Thymus (tissue), 11 donors: ENCODE results near the gene PSME2. TPM values are rescaled to one million over a fixed set of nuclear protein-coding genes. Genes with fewer than 3 reads are reported as not detected.

Experiments
- DNase-seq, 9 donors: peaks; one replicate each; pipeline ENCODE4 v3.0.0-alpha.2; 2013; ENCODE audit warnings: low spot score in 9 of 9, low read depth in 6 of 9, missing footprints in 1 of 9
- H3K27ac ChIP-seq, 2 donors: one replicate each; pipeline ENCODE4 v1.5.1; 2013; ENCODE audit warnings: control low read depth in 1 of 2, low read depth in 1 of 2, low read length in 1 of 2, mild to moderate bottlenecking in 1 of 2, moderate library complexity in 1 of 2
- H3K27me3 ChIP-seq, 2 donors: one replicate each; pipeline ENCODE4 v1.5.1; 2013; ENCODE audit warnings: low read length in 1 of 2; ENCODE audit not compliant: control insufficient read depth in 2 of 2, insufficient read depth in 1 of 2
- H3K36me3 ChIP-seq, 2 donors: one replicate each; pipeline ENCODE4 v1.5.1; 2013; ENCODE audit warnings: low read length in 1 of 2, mild to moderate bottlenecking in 1 of 2, moderate library complexity in 1 of 2; ENCODE audit not compliant: control insufficient read depth in 2 of 2, insufficient read depth in 2 of 2
- H3K4me1 ChIP-seq, 2 donors: one replicate each; pipeline ENCODE4 v1.5.1; 2013; ENCODE audit warnings: low read length in 2 of 2; ENCODE audit not compliant: control insufficient read depth in 2 of 2, insufficient read depth in 2 of 2
- H3K4me3 ChIP-seq, 2 donors: one replicate each; pipeline ENCODE4 v1.5.1; 2013; ENCODE audit warnings: low read length in 2 of 2, control low read depth in 1 of 2, mild to moderate bottlenecking in 1 of 2
- H3K9me3 ChIP-seq, 2 donors: one replicate each; pipeline ENCODE4 v1.5.1; 2013; ENCODE audit warnings: low read length in 1 of 2, mild to moderate bottlenecking in 1 of 2; ENCODE audit not compliant: control insufficient read depth in 2 of 2, insufficient read depth in 1 of 2
- WGBS: extraction: QIAGEN DNeasy Blood & Tissue Kit; methylation state at CpG from one replicate; pipeline ENCODE4 v1.1.7; 2013; 5-methylcytosine and 5-hydroxymethylcytosine counted together
- polyA plus RNA-seq: library from polyadenylated mRNA; stranded (reverse); fragments of 200-250 nt; gene quantifications from one replicate; pipeline ENCODE4 v1.2.3, GENCODE V29; 2013
- total RNA-seq: library from RNA; stranded (reverse); fragments of 120-200 nt; gene quantifications from one replicate; pipeline ENCODE4 v1.2.4, GENCODE V29; 2013
- donor health status: healthy.

The PSME2 gene
- total and polyA plus RNA-seq, 2 donors, result 387 to 420 TPM

GRCh38 chr14:24189059-24189375 lies 42.6 kb upstream of the PSME2 start:
- Histone ChIP-seq H3K4me1 (peaks cover 11 to 24% of the 10 kb centered on the region in 2 donors), H3K27ac (peak overlapping the region in 1 of 2 donors; percentile 59)
- WGBS, result 3% methylated on average over 3 of the region's 3 CpGs

GRCh38 chr14:24188251-24189058 lies 42.0 kb upstream of the PSME2 start, which contains the start of gene IPO4:
TSS of gene IPO4 (minus strand) at chr14:24188816. CDS start at chr14:24188787, 29 bp downstream.
- WGBS, result under 1% methylated on average over 65 of the region's 65 CpGs
- Histone ChIP-seq H3K27ac (peak within 1 kb of the TSS; percentile 43 to 60), H3K4me1 (peaks cover 10 to 24% of the 10 kb centered on the region in 2 donors), H3K27me3 (no peaks in the 10 kb centered on the region), H3K4me3 (peak within 1 kb of the TSS; percentile 60 to 72), H3K36me3 (peaks cover 40 to 55% of the 10 kb centered on the region in 2 donors), H3K9me3 (no peaks in the 10 kb centered on the region)
- DNase-seq, result peak; percentile 82 to 98 (median 92)

More at GRCh38 chr14:24189059-24189375, 42.6 kb upstream of the PSME2 start:
- Histone ChIP-seq H3K4me3 (peak overlapping the region in 1 of 2 donors; percentile 60), H3K36me3 (peaks cover 34 to 56% of the 10 kb centered on the region in 2 donors), H3K9me3 (no peaks in the 10 kb centered on the region), H3K27me3 (no peaks in the 10 kb centered on the region)
- no peak for DNase-seq

- peak overlapping the region in 1 of 2 donors; percentile 24 for H3K27ac ChIP-seq
- 97% methylated on average over 2 of the region's 2 CpGs for WGBS
- no peak for DNase-seq
- no peaks in the 10 kb centered on the region for H3K9me3 ChIP-seq
- H3K4me3 ChIP-seq, result no peak overlapping the region
- H3K36me3 ChIP-seq, result peaks cover 42 to 58% of the 10 kb centered on the region in 2 donors
- no peaks in the 10 kb centered on the region for H3K27me3 ChIP-seq
- peaks cover 10 to 24% of the 10 kb centered on the region in 2 donors for H3K4me1 ChIP-seq
These were observed 41.1 kb upstream of the PSME2 start for GRCh38 chr14:24187539-24187915.

GRCh38 chr14:24186831-24187538 lies 40.6 kb upstream of the PSME2 start:
- Histone ChIP-seq H3K27ac (no peak overlapping the region), H3K36me3 (peaks cover 42 to 58% of the 10 kb centered on the region in 2 donors), H3K27me3 (no peaks in the 10 kb centered on the region), H3K4me3 (no peak overlapping the region), H3K9me3 (no peaks in the 10 kb centered on the region), H3K4me1 (peaks cover 10 to 24% of the 10 kb centered on the region in 2 donors)
- 96% methylated on average over 10 of the region's 10 CpGs for WGBS
- DNase-seq, result no peak

- WGBS, result 97% methylated on average over 11 of the region's 11 CpGs
- H3K4me3 ChIP-seq, result no peak overlapping the region
- DNase-seq, result no peak
- H3K27ac ChIP-seq, result no peak overlapping the region
- H3K36me3 ChIP-seq, result peaks cover 53 to 61% of the 10 kb centered on the region in 2 donors
- no peaks in the 10 kb centered on the region for H3K27me3 ChIP-seq
- peaks cover 10 to 24% of the 10 kb centered on the region in 2 donors for H3K4me1 ChIP-seq
- H3K9me3 ChIP-seq, result no peaks in the 10 kb centered on the region
These were observed 39.3 kb upstream of the PSME2 start for GRCh38 chr14:24185741-24186140.

GRCh38 chr14:24185026-24185425 lies 38.6 kb upstream of the PSME2 start:
- 98% methylated on average over 7 of the region's 7 CpGs for WGBS
- H3K27me3 ChIP-seq, result no peaks in the 10 kb centered on the region
- peaks cover 60 to 63% of the 10 kb centered on the region in 2 donors for H3K36me3 ChIP-seq

GRCh38 chr14:24184104-24184970 lies 37.9 kb upstream of the PSME2 start:
- DNase-seq, result no peak
- Histone ChIP-seq H3K4me3 (no peak overlapping the region), H3K27ac (no peak overlapping the region), H3K27me3 (no peaks in the 10 kb centered on the region), H3K4me1 (peaks cover 10 to 22% of the 10 kb centered on the region in 2 donors), H3K36me3 (peaks cover 66 to 67% of the 10 kb centered on the region in 2 donors), H3K9me3 (no peaks in the 10 kb centered on the region)
- 97% methylated on average over 19 of the region's 19 CpGs for WGBS

More at GRCh38 chr14:24185026-24185425, 38.6 kb upstream of the PSME2 start:
- no peak for DNase-seq
- Histone ChIP-seq H3K4me1 (peaks cover 10 to 24% of the 10 kb centered on the region in 2 donors), H3K9me3 (no peaks in the 10 kb centered on the region), H3K4me3 (no peak overlapping the region), H3K27ac (no peak overlapping the region)

- peaks cover 79 to 80% of the 10 kb centered on the region in 2 donors for H3K36me3 ChIP-seq
- no peak overlapping the region for H3K4me3 ChIP-seq
- no peak for DNase-seq
- no peak overlapping the region for H3K27ac ChIP-seq
- peaks cover 6 to 11% of the 10 kb centered on the region in 2 donors for H3K4me1 ChIP-seq
- H3K27me3 ChIP-seq, result no peaks in the 10 kb centered on the region
- 97% methylated on average over 15 of the region's 15 CpGs for WGBS
- H3K9me3 ChIP-seq, result no peaks in the 10 kb centered on the region
These were observed 36.6 kb upstream of the PSME2 start for GRCh38 chr14:24183014-24183481.
